ENCODE measurements around the gene RPTOR.

GRCh38 chr17:80850109-80850508 is 305.5 kb downstream of the RPTOR start:
- TF ChIP-seq CTCF (IDR thresholded peaks at IDR 0.05) = no peak
- no peak for TF ChIP-seq POLR2AphosphoS5 (IDR thresholded peaks at IDR 0.05; ENCODE audit: low read depth, low read length)
